HEK293T (cell line): ENCODE data around the gene OR4E1.

Experiments
- FOXK2 ChIP-seq: fragments of 450-650 bp; IDR thresholded peaks from 2 replicates; pipeline ENCODE4 v1.6.1; 2016; ENCODE audit warnings: mild to moderate bottlenecking
- FOXM1 ChIP-seq: fragments of 450-650 bp; IDR thresholded peaks from 2 replicates; pipeline ENCODE4 v1.6.1; 2017; ENCODE audit warnings: mild to moderate bottlenecking, borderline replicate concordance
- HDGF ChIP-seq: fragments of 450-650 bp; IDR thresholded peaks from 2 replicates; pipeline ENCODE4 v1.6.1; 2017; ENCODE audit warnings: antibody characterized with exemption, borderline replicate concordance
- SUZ12 ChIP-seq: fragments of 450-650 bp; IDR thresholded peaks from 2 replicates; pipeline ENCODE4 v1.6.1; 2016; ENCODE audit warnings: mild to moderate bottlenecking

DNA sequence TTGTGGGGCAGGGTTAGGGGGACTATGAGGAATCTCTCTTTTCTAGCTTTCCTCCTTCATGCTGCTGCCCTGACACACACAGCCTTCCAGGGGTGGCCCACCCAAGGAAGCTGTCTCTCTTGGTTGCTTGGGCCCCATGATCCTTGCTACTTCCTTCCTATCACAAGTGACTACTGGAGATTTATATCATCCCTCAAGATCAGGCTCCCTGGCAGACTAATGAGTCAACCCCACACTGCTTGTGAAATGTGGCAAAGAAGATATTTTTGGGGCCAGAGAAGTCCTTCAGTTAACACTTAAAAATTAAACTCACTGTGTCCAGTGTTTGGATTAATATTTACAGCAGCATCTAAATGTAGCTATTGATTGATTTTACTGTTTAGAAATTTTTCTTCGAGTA is 1.5 kb downstream of the OR4E1 start:
- TF ChIP-seq FOXM1 = no peak
- no peak for TF ChIP-seq SUZ12
- TF ChIP-seq FOXK2 = no peak
- TF ChIP-seq HDGF = no peak
